NB4 (cell line): ENCODE data around the gene RAP1GAP2.

ENCODE experiments used
- DNase-seq: peaks from one replicate; pipeline ENCODE4 v3.0.0; 2010; ENCODE audit warnings: low read depth
- H3K4me3 ChIP-seq: one replicate; pipeline ENCODE4 v1.5.1; 2011; ENCODE audit warnings: mild to moderate bottlenecking, low read depth, low read length, moderate library complexity
- CTCF ChIP-seq: IDR thresholded peaks from one replicate; pipeline ENCODE4 v1.5.1; 2012; ENCODE audit warnings: low read depth, low read length
- MAX ChIP-seq: IDR thresholded peaks from 2 replicates; pipeline ENCODE4 v1.6.1; 2011; ENCODE audit warnings: low read depth, low read length
- MYC ChIP-seq: IDR thresholded peaks from 2 replicates; pipeline ENCODE4 v1.6.1; 2011; ENCODE audit warnings: low read depth, low read length
- POLR2A ChIP-seq: IDR thresholded peaks from 2 replicates; pipeline ENCODE4 v1.6.1; 2011; ENCODE audit warnings: mild to moderate bottlenecking; ENCODE audit not compliant: insufficient read length; ENCODE audit errors: extremely low read depth

Gene RAP1GAP2

GRCh38 chr17:2844416-2844815, 48.2 kb downstream of the RAP1GAP2 start:
- TF ChIP-seq MYC = no peak
- TF ChIP-seq POLR2A = no peak
- TF ChIP-seq MAX = no peak
- TF ChIP-seq CTCF = no peak
- H3K4me3 ChIP-seq = no peak overlapping the region
- no peak for DNase-seq

GRCh38 chr17:2847381-2848333, 51.4 kb downstream of the RAP1GAP2 start:
- TF ChIP-seq MYC = no peak
- no peak for TF ChIP-seq MAX
- no peak for TF ChIP-seq POLR2A
- no peak for TF ChIP-seq CTCF
- DNase-seq = no peak
- no peak overlapping the region for H3K4me3 ChIP-seq

GRCh38 chr17:2849327-2849670, 53.1 kb downstream of the RAP1GAP2 start:
- DNase-seq = no peak
- H3K4me3 ChIP-seq = no peak overlapping the region
- no peak for TF ChIP-seq POLR2A
- TF ChIP-seq CTCF = no peak

GRCh38 chr17:2850991-2851390, 54.8 kb downstream of the RAP1GAP2 start:
- no peak overlapping the region for H3K4me3 ChIP-seq
- DNase-seq = no peak
- no peak for TF ChIP-seq CTCF
- no peak for TF ChIP-seq POLR2A
- TF ChIP-seq MAX = no peak
- TF ChIP-seq MYC = no peak

GRCh38 chr17:2851615-2852014, 55.4 kb downstream of the RAP1GAP2 start:
- H3K4me3 ChIP-seq = no peak overlapping the region
- no peak for TF ChIP-seq MAX
- TF ChIP-seq CTCF = no peak
- no peak for TF ChIP-seq POLR2A
- no peak for TF ChIP-seq MYC
- DNase-seq = no peak
